H9 (cell line): ENCODE results near the gene ACTL9. TPM values are rescaled to one million over a fixed set of nuclear protein-coding genes. Genes with fewer than 3 reads are reported as not detected.

Experiments
- DNase-seq: peaks from one replicate; pipeline ENCODE4 v3.0.0-alpha.2; 2017
- H2AFZ ChIP-seq: one replicate; pipeline ENCODE4 v1.6.1; 2013; ENCODE audit warnings: mild to moderate bottlenecking, low read length, control low read depth, moderate library complexity
- H2AK5ac ChIP-seq: 2 replicates; pipeline ENCODE4 v1.6.1; 2013; ENCODE audit warnings: low read length, control low read depth, mixed read lengths; ENCODE audit not compliant: insufficient read length
- H2BK120ac ChIP-seq: one replicate; pipeline ENCODE4 v1.6.1; 2013; ENCODE audit warnings: low read depth, mild to moderate bottlenecking, low read length, control low read depth, inconsistent platforms; ENCODE audit not compliant: poor library complexity, severe bottlenecking
- H2BK12ac ChIP-seq: 2 replicates; pipeline ENCODE4 v1.6.1; 2013; ENCODE audit warnings: low read length, control low read depth, mixed read lengths, low read depth; ENCODE audit not compliant: insufficient read length
- H2BK15ac ChIP-seq: 2 replicates; pipeline ENCODE4 v1.6.1; 2013; ENCODE audit warnings: low read depth, low read length, control low read depth
- H2BK20ac ChIP-seq: one replicate; pipeline ENCODE4 v1.6.1; 2013; ENCODE audit warnings: low read depth, mild to moderate bottlenecking, low read length, control low read depth, inconsistent platforms; ENCODE audit not compliant: poor library complexity, severe bottlenecking
- H2BK5ac ChIP-seq: 2 replicates; pipeline ENCODE4 v1.6.1; 2013; ENCODE audit warnings: low read length, control low read depth, mixed read lengths; ENCODE audit not compliant: insufficient read length
- H3K14ac ChIP-seq: 2 replicates; pipeline ENCODE4 v1.6.1; 2013; ENCODE audit warnings: low read length, control low read depth; ENCODE audit not compliant: insufficient read depth
- H3K18ac ChIP-seq: 2 replicates; pipeline ENCODE4 v1.6.1; 2013; ENCODE audit warnings: low read depth, mild to moderate bottlenecking, mixed read lengths, low read length, control low read depth; ENCODE audit not compliant: insufficient read length
- H3K23ac ChIP-seq: 2 replicates; pipeline ENCODE4 v1.6.1; 2013; ENCODE audit warnings: low read length, control low read depth, mixed read lengths, low read depth; ENCODE audit not compliant: insufficient read length
- H3K23me2 ChIP-seq: 2 replicates; pipeline ENCODE4 v1.6.1; 2013; ENCODE audit warnings: low read depth, mild to moderate bottlenecking, mixed read lengths, low read length, control low read depth; ENCODE audit not compliant: insufficient read length, poor library complexity, severe bottlenecking
- H3K27ac ChIP-seq: 2 replicates; pipeline ENCODE4 v1.5.1; 2013; ENCODE audit warnings: low read length, control low read depth, mixed read lengths, low read depth; ENCODE audit not compliant: insufficient read length
- H3K27me3 ChIP-seq: 2 replicates; pipeline ENCODE4 v1.6.1; 2013; ENCODE audit warnings: low read length, control low read depth, inconsistent platforms; ENCODE audit not compliant: insufficient read depth
- H3K4ac ChIP-seq: 2 replicates; pipeline ENCODE4 v1.6.1; 2013; ENCODE audit warnings: low read depth, mild to moderate bottlenecking, control low read depth, inconsistent platforms, low read length, moderate library complexity
- H3K4me1 ChIP-seq: 2 replicates; pipeline ENCODE4 v1.6.1; 2013; ENCODE audit warnings: low read length, control low read depth, inconsistent platforms; ENCODE audit not compliant: insufficient read depth
- H3K4me2 ChIP-seq: 2 replicates; pipeline ENCODE4 v1.6.1; 2013; ENCODE audit warnings: low read length, control low read depth, mixed read lengths; ENCODE audit not compliant: insufficient read length, insufficient read depth
- H3K56ac ChIP-seq: 2 replicates; pipeline ENCODE4 v1.6.1; 2013; ENCODE audit warnings: low read depth, mild to moderate bottlenecking, mixed read lengths, low read length, control low read depth; ENCODE audit not compliant: insufficient read length
- H3K79me1 ChIP-seq: 2 replicates; pipeline ENCODE4 v1.6.1; 2013; ENCODE audit warnings: low read depth, mild to moderate bottlenecking, moderate library complexity, low read length, control low read depth, inconsistent platforms; ENCODE audit not compliant: insufficient read depth, poor library complexity, severe bottlenecking
- H3K79me2 ChIP-seq: 2 replicates; pipeline ENCODE4 v1.6.1; 2013; ENCODE audit warnings: low read length, control low read depth, inconsistent platforms; ENCODE audit not compliant: insufficient read depth
- H3K9ac ChIP-seq: 2 replicates; pipeline ENCODE4 v1.6.1; 2013; ENCODE audit warnings: low read length, control low read depth, mixed read lengths; ENCODE audit not compliant: insufficient read length; ENCODE audit errors: extremely low read depth
- H3K9me3 ChIP-seq: one replicate; pipeline ENCODE4 v1.6.1; 2013; ENCODE audit warnings: low read depth, low read length, inconsistent platforms; ENCODE audit not compliant: control insufficient read depth
- H3T11ph ChIP-seq: one replicate; pipeline ENCODE4 v1.6.1; 2013; ENCODE audit warnings: mild to moderate bottlenecking, low read length, control low read depth, inconsistent platforms
- H4K20me1 ChIP-seq: one replicate; pipeline ENCODE4 v1.6.1; 2013; ENCODE audit not compliant: control insufficient read depth, insufficient read length, insufficient read depth
- H4K5ac ChIP-seq: 2 replicates; pipeline ENCODE4 v1.6.1; 2013; ENCODE audit warnings: low read depth, mild to moderate bottlenecking, mixed read lengths, low read length, control low read depth; ENCODE audit not compliant: insufficient read length
- H4K8ac ChIP-seq: replicated peaks from 2 replicates; pipeline ENCODE4 v1.6.1; 2013; ENCODE audit warnings: low read length, control low read depth, mixed read lengths, low read depth; ENCODE audit not compliant: insufficient read length
- H4K91ac ChIP-seq: 2 replicates; pipeline ENCODE4 v1.6.1; 2013; ENCODE audit warnings: low read depth, mild to moderate bottlenecking, moderate library complexity, mixed read lengths, low read length, control low read depth; ENCODE audit not compliant: insufficient read length
- H3K27ac Mint-ChIP-seq, 3 experiments: 2 replicates in 2 of 3; 3 replicates in 1 of 3; pipeline ENCODE4 v1.8.0; 2020 to 2021; ENCODE audit warnings: mixed read lengths in 3 of 3, mild to moderate bottlenecking in 1 of 3, moderate library complexity in 1 of 3
- H3K27me3 Mint-ChIP-seq: 2 replicates; pipeline ENCODE4 v1.8.0; 2021; ENCODE audit warnings: low read depth, mild to moderate bottlenecking, moderate library complexity, mixed read lengths
- H3K36me3 Mint-ChIP-seq, 3 experiments: 2 replicates in 2 of 3; 3 replicates in 1 of 3; pipeline ENCODE4 v1.8.0; 2020 to 2021; ENCODE audit warnings: low read depth in 3 of 3, mixed read lengths in 3 of 3; ENCODE audit not compliant: insufficient read depth in 1 of 3
- H3K4me1 Mint-ChIP-seq, 2 experiments: 2 replicates each; pipeline ENCODE4 v1.8.0; 2020; ENCODE audit warnings: mixed read lengths in 2 of 2
- H3K4me3 Mint-ChIP-seq, 2 experiments: 2 replicates in 1 of 2; 3 replicates in 1 of 2; pipeline ENCODE4 v1.8.0; 2020 to 2021; ENCODE audit warnings: mild to moderate bottlenecking in 2 of 2, mixed read lengths in 2 of 2, moderate library complexity in 1 of 2
- H3K9me3 Mint-ChIP-seq, 2 experiments: 2 replicates in 1 of 2; 3 replicates in 1 of 2; pipeline ENCODE4 v1.8.0; 2020; ENCODE audit warnings: mild to moderate bottlenecking in 2 of 2, mixed read lengths in 2 of 2, moderate library complexity in 1 of 2
- CTCF ChIP-seq: fragments of 200-600 bp; sonication (generic); conservative IDR thresholded peaks from 3 replicates; pipeline ENCODE4 v1.8.0; 2021; ENCODE audit warnings: antibody characterized with exemption, mild to moderate bottlenecking
- WGBS: extraction: QIAGEN DNeasy Blood & Tissue Kit; methylation state at CpG from one replicate; pipeline ENCODE4 v1.1.7; 2013; ENCODE audit warnings: missing lambda C conversion rate, low lambda C conversion rate, mixed read lengths; ENCODE audit not compliant: insufficient read length; ENCODE audit errors: extremely low coverage; 5-methylcytosine and 5-hydroxymethylcytosine counted together
- total RNA-seq: library from RNA; stranded (reverse); gene quantifications from 2 replicates; pipeline ENCODE4 v1.2.1, GENCODE V29; 2021

Gene ACTL9
- total RNA-seq, 1 experiment from 2014 or later, result not detected

DNA sequence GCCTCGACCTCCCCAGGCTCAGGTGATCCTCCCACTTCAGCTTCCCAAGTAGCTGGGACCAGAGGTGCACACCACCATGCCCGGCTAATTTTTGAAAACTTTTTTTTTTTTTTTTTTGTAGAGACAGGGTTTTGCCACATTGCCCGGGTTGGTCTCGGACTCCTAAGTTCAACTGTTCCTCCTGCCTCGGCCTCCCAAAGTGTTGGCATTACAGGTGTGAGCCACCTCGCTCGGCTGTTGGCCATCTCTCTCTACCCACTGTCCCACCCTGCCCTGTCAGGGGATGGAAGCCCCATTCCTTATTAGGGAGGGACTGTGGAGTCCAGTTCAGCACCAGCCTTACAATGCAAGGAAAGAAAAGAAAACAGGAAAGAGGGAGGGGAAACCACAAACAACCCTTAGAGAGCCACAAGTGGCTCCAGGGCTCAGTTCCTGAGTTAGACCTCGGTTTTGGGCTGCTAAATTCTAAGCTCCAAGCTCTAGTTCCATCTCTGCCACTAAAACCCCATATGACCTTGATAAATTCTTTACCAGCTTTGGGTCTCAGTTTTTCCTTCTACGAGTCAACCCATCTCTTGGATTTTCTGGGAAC lies 31.7 kb downstream of the ACTL9 start:
- H3K27me3 ChIP-seq, result no peaks in the 10 kb centered on the region
- H3K23me2 ChIP-seq, result no peaks in the 10 kb centered on the region
- no peak overlapping the region for H2BK12ac ChIP-seq
- Mint-ChIP-seq H3K9me3 (peaks cover 0 to 23% of the 10 kb centered on the region in 2 experiments; a peak in 2 of 5 replicates), H3K4me1 (peaks cover 0 to 5% of the 10 kb centered on the region in 2 experiments; a peak in 2 of 4 replicates), H3K4me3 (no peak overlapping the region), H3K27ac (no peak overlapping the region), H3K36me3 (no peaks in the 10 kb centered on the region; a peak in 1 of 7 replicates), H3K27me3 (peaks cover 7% of the 10 kb centered on the region)
- TF ChIP-seq CTCF, result no peak
- no peak overlapping the region for H2BK20ac ChIP-seq
- no peak overlapping the region for H2AFZ ChIP-seq
- no CpG with 5 or more reads among the region's 9 CpGs for WGBS
- H3K4ac ChIP-seq, result no peak overlapping the region
- no peak overlapping the region for H3T11ph ChIP-seq
- H3K14ac ChIP-seq, result no peak overlapping the region
- H3K79me2 ChIP-seq, result no peaks in the 10 kb centered on the region
- H3K4me1 ChIP-seq, result no peaks in the 10 kb centered on the region
- H4K5ac ChIP-seq, result no peak overlapping the region
- H3K79me1 ChIP-seq, result no peaks in the 10 kb centered on the region
- H3K9ac ChIP-seq, result no peak overlapping the region
- no peak overlapping the region for H3K4me2 ChIP-seq
- no peak overlapping the region for H2BK15ac ChIP-seq
- H2AK5ac ChIP-seq, result no peak overlapping the region
- H3K56ac ChIP-seq, result no peak overlapping the region
- no peak overlapping the region for H3K18ac ChIP-seq
- H3K23ac ChIP-seq, result no peak overlapping the region
- H4K20me1 ChIP-seq, result no peaks in the 10 kb centered on the region
- H4K8ac ChIP-seq, result no peak overlapping the region
- H4K91ac ChIP-seq, result no peak overlapping the region
- H3K9me3 ChIP-seq, result no peaks in the 10 kb centered on the region
- H3K27ac ChIP-seq, result no peak overlapping the region
- no peak overlapping the region for H2BK120ac ChIP-seq
- no peak overlapping the region for H2BK5ac ChIP-seq
- no peak for DNase-seq
